Stimulated activated CD4-positive, alpha-beta T cell treated with anti-CD3 and anti-CD28 coated beads, Interleukin-1b, Interleukin-23, amount 100 ng/mL, for 48 hours (primary cell): Measurements from ENCODE around the gene CTNNA2.

ENCODE experiments used
- DNase-seq: peaks from one replicate; pipeline ENCODE4 v3.0.0-alpha.2; 2020

Gene CTNNA2

GRCh38 chr2:80363330-80363729, 850.5 kb downstream of the CTNNA2 start:
- DNase-seq, result no peak

DNA sequence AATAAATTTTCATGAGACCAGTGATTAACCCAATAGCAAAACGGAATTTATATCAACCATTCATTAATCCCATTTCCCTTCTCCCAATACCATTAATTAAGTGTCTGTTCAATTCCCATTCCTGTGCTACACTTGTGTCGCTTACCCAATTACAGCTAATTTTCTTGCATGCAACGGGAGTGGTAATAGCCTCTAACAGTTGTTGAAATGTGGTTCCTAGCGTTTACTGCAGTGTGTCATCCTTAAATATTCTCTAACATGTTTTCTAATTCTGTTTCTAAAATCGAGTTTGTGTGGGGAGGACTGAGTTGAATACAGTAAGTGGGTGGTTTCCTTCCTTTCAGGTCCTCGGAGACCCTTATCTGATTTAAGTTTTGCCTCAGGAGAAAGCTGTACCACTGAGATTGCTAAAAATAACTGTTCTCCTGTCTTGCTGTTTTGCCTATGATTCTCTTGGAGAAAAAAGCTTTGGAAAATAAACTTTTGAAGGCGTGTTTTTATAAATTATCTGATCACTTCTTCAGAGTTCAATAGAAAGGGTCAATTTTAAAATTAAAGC, 851.0 kb downstream of the CTNNA2 start:
- DNase-seq, result no peak

GRCh38 chr2:80364524-80365212, 851.8 kb downstream of the CTNNA2 start:
- no peak for DNase-seq

DNA sequence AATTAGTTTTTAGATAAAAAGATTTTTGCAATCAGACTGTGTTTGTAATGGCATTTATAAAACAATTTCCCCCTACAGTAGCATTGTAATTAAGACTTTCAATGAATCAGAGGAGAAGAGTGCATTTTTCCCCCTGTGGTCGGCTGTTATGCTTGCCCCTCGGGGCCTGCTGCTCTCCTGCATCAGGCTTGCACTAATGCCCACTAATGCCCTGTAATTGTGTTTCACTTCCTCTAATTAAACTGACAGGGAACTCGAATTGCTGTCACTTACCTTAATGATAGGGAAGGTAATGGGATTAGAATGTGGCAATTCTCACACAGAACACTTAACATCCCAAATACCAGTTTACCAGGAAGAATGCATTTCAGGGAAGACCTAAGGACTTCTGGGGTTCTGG, 852.9 kb downstream of the CTNNA2 start:
- DNase-seq, result no peak

DNA sequence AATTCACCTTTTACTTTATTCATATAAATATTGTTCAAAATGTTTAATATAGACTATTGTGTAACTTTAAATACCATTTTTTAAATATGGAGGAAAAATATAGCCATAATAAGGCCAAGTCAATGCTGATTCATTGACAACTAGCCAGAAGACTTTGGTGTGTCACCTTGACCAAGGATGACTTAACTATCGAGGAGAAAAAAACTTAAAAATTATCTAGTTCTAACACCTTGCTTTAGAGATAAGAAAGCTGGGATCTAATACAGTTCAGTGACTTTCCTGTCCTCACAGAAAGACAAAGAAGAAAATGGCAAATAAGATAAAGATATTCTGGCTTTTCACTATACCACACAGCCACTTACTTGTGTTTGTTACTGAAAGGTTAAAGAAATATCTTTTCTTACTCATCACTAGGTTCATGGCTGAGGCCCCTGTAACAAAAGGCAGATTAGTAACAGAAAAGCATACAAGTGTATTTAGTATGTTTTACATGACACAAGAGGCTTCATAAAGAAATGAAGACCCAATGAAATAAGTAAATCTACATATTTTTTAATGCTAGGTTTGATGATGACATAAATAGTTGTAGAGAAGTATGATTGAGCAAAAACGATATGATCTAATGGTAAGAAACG, 857.6 kb downstream of the CTNNA2 start:
- DNase-seq, result no peak

GRCh38 chr2:80374105-80374504, 861.3 kb downstream of the CTNNA2 start:
- DNase-seq, result no peak

DNA sequence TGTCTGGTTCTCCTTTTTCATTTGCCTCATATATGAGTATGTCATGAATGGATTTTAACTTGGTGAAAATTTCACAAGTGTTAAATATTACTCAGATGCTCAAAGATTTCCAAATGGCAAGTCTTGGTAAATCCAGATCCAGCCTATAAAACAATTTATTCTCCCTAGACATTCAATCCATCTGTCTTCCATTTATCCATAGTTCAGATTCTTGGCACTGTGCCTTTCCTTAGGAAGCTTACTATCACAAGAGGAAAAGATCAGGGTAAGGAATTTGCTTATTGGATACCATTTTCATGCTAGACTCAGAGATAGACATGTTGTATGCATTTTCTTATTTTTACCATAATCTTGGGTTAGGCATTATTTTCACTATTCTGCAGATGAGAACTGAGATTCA, 864.2 kb downstream of the CTNNA2 start:
- no peak for DNase-seq

- DNase-seq, result no peak
Measured at GRCh38 chr2:80380736-80381135, 867.9 kb downstream of the CTNNA2 start.

DNA sequence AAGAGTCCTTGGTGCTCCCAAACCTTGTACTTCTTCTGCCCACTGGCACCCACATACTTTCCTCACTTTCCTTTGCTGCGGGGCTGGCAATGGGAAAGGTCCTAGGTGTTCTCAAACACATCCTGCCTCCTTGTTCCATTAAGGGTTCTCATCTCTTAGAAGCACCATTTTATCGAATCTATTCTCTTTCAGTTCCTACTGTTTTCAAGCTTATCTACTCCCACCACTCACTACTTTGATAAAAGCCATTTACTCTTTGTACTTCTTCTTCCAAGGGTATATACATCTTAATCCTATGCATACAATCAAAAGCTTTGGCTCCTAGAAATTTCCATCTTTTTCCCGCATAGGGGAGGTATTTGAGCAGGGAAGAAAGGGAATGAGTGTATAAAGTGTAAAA, 868.8 kb downstream of the CTNNA2 start:
- no peak for DNase-seq

DNA sequence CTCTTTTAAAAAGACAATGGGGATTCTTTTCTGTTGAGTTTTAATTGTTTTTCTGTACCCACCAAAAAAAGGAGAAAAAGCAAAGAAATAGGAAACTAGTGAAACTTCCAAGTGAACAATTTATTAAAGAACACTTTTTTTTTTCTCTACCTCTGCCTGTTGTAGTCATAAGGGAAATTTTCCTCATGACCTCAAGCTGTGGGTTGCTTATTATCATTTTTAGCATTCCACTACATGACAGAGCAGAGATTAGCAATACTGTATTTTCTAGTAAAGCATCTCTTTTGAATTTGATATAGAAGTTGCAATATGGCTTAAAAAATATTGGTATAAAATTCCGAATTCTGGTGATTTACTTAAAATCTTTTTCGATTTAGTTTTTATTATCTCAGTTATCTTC, 879.6 kb downstream of the CTNNA2 start:
- no peak for DNase-seq

DNA sequence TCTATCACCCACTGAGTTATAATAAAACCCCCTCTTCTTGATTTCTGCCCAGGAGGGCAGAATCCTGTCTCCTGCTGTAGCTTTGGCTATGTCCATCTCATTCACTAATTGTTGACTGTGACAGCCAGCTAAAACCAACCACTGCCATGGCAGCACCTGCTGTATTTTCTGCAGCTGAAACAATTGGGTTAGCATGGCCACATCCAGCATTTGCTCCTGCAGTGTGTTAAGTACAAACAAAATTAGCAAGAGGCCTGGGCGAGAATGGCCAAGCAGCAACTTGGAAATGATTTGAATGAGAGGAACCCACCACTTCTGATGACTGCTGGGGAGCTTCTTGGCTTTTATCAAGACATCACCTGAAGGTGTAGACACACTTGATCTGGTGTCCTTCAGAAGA, 881.1 kb downstream of the CTNNA2 start:
- no peak for DNase-seq

GRCh38 chr2:80395251-80395650, 882.4 kb downstream of the CTNNA2 start:
- no peak for DNase-seq

DNA sequence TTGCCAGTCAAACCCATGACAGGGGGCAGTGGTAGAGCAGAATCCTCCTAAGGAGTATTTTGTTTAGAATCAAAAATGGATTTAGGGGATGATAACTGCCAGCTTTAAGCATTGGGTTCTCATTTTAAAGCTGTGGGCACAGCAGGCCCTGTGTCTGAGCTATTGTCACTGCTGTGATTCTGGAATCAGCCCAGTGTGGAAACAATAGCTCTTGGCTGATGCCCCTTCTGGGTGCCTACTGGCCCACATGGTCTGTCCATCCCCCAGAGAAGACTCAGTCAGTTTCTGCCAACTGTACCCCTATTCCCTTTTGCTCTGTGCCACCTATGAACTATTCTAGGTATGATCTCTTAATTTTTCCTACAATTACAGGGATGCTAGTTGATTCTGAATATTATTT, 883.4 kb downstream of the CTNNA2 start:
- DNase-seq, result no peak

DNA sequence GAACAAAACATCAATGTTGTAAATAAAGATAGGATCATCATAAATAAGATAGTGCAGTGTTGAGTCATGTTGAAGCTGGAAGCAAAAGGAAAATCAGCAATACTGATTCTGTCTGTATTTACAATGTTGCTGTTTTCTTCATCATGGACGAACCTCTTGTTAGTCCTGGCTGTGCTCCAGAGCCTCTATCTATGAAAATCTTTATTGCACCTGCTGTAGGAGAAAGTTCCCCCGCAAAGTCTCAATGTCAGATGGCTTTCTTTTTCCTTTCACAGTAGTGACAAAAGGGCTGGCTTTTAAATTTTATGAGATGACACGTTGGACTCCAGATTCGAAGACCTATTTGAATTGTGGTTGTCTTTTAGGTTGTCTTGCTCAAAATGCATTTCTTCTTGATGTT, 890.2 kb downstream of the CTNNA2 start:
- no peak for DNase-seq

DNA sequence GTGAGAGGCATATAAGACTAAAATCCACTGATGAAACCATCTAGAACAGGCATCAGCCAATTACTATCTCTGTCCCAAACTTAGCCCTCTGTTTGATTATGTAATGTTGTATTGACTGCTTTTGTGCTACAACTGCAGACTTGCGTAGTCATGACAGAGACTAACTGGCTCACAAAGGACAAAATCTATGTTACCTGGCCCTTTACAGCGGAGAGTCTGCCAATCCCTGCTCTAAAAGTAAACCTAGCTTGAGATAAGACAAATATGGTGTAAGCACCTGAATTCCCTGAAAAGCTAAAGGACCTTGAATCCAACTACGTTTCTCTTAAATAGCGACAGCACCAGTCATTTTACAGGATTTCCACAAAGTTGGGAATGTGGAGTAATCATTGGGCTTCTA, 894.5 kb downstream of the CTNNA2 start:
- DNase-seq, result no peak

DNA sequence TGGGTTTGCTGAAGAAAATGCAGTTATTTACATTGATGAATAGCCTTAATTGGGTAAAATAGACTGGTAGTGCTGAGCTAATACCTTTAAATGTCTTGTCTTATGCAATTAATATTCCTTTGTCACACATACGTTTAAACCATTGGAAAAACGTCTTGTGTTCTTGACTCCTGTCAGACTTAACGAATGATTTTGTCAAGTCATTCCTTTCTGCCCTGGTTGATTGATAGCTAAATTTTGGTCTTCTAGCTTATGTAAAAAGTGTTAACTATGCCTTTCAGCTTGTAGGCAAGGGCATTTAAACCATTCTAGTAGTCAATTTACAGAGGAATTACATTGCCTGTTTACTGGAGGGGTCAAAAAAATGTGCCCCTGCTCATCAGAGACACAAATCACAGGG, 897.5 kb downstream of the CTNNA2 start:
- DNase-seq, result no peak

- no peak for DNase-seq
Measured at GRCh38 chr2:80413136-80413535, 900.3 kb downstream of the CTNNA2 start.

DNA sequence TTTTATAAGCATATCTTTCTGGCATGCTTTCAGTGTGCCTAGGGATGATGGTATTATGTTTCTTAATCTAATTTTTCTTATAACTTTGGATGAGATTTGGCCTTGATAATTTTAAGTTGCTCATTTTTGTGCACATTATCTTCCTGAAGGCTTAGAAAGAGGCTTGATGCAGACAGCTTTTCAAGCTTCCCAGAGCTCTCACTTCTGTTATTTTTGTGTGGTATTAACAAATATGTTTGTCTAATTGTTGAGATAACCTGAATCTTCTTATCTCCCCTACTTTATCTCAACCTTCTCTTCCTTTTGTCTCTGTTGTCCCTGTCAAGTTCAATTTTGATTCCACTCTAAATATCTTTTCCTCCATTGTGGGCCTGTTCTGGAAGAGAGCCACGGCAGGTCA, 904.9 kb downstream of the CTNNA2 start:
- DNase-seq, result no peak

- no peak for DNase-seq
Measured at GRCh38 chr2:80420530-80421208, 907.8 kb downstream of the CTNNA2 start.

DNA sequence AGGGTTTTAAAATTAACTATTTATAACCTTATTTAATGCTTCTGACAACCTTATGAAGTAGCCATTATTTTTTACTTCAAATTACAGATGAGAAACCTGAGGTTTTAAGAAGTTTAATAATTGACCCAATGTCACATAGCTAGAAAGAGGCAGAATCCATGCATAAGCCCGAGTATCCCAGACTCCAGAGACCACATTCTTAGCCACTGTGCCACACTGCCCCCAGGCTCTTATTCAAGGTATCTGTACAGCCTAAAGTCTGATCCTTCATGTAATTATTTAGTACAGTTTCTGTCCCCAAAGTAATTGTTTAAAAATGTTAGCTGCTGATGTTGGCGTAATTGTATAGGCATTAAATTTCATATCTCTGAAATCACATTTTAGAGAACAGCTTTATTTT, 916.4 kb downstream of the CTNNA2 start:
- DNase-seq, result no peak

GRCh38 chr2:80437959-80438358, 925.1 kb downstream of the CTNNA2 start:
- DNase-seq, result no peak

DNA sequence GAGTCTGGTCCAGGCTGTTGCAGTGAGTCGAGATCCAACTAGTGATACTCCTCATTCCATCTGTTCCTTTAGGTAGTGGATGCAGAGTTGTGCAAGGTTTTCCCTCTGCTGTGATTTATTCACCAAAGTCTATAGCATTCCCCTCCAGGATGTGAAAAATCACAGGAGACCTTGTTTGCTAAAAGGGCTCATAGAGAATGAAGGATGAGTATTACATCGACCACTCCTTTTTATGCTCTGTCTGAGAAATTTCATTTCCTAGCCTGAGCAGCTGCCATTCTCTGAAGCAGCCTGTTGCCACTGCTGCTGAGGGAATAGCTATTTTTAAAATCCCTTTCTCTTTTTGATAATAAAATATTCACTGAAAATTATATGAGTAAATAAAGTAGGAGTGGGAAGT, 925.8 kb downstream of the CTNNA2 start:
- no peak for DNase-seq

- no peak for DNase-seq
Measured at GRCh38 chr2:80454628-80455027, 941.8 kb downstream of the CTNNA2 start.

DNA sequence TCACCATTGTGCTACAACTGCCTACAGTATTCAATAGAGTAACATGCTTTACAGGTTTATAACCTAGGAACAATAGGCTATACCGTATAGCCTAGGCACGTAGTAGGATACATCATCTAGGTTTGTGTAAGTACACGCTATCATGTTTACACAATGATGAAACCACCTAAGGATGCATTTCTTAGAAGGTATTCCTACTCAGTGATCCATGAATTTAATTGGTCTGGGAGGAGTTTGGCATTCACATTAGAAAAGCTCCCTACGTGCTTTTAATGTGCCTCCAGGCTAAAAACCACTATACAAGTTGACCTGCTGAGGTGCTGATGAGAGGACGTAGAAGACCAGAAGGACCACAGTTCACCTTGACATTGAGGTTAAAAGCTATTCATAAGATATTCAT, 946.2 kb downstream of the CTNNA2 start:
- no peak for DNase-seq
